NOMO-1 treated with dmso at 0.1 percent for 144 hours (cell line): Measurements from ENCODE around the gene ABHD16A.

Source experiments
- DNase-seq: peaks from one replicate; lab custom pipeline; 2025; ENCODE audit not compliant: unreplicated experiment; lab: John Stamatoyannopoulos, UW

ABHD16A gene

GRCh38 chr6:31642798-31643570 lies 60.1 kb downstream of the ABHD16A start:
- no peak for DNase-seq

- no peak for DNase-seq
Measured at GRCh38 chr6:31641370-31641769, 61.8 kb downstream of the ABHD16A start.

GRCh38 chr6:31640612-31641011 lies 62.5 kb downstream of the ABHD16A start:
- no peak for DNase-seq

- DNase-seq: no peak
Measured at GRCh38 chr6:31639449-31639861, 63.7 kb downstream of the ABHD16A start.

- DNase-seq: no peak
Measured at GRCh38 chr6:31639043-31639442, 64.1 kb downstream of the ABHD16A start.
